ELR (cell line): ENCODE results near the gene PROSER3.
"Not testable (repeated sequence)": the region's sequence is repeated elsewhere in the genome, so short reads cannot be mapped to it uniquely, and the experiment has no call there.

Experiments
- DNase-seq: peaks from one replicate; pipeline ENCODE4 v3.0.0-alpha.2; 2015; ENCODE audit warnings: low read depth

PROSER3 gene

DNA sequence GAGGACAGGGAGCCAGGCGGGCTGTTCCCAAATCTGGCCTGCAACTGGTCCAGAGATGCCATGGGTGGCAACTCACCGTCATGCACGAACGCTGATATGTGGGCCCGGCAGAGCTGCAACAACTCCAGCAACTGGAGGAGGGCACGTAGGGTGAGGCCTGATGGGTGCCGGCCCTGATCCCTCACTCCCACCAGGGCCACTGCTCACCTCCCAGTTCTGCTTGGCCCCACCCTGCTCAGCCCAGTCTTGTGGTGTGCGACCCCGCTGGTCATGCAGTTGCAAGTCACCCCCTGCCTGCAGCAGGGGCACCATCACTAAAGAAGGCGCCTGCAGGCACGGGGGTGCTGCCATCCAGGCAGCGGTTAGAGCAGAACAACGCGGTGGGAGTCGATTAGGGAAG, 34.3 kb downstream of the PROSER3 start:
- no peak for DNase-seq

GRCh38 chr19:35792888-35793287, 34.9 kb downstream of the PROSER3 start:
- no peak for DNase-seq

DNA sequence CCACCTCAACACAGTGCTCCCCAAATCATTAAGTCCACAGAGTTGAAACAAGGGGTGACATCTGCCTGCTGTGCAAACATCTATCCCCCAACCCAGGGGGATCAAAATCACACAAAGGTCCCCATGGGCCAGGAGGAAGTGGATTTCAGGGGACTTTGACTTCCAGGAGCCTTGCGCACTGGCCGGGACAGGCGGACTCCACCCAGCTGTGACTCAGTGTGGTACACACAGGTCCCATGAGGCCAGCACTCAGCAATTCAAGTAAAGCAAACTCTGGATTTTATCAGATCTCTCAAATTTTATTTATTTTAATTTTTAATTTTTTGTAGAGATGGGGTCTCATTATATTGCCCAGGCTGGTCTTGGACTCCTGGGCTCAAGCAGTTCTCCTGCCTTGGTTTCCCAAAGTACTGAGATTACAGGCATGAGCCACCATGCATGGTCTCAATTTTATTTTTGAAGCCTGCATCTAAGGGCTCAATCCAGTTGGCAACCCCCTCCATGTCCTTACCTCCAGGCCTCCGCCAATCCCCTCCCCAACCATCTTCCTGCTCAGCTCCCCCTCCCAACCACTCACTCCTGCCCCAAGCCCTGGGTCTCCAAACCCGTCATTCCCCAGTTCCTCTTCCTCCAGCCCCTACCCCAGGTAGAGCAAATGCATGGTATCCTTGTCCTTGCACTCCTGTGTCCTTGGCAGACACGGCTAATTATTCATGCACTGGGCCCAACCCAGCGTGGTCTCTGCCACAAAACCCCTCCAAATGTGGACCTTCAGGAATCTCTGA, 35.6 kb downstream of the PROSER3 start:
- DNase-seq, result peak; percentile 34

DNA sequence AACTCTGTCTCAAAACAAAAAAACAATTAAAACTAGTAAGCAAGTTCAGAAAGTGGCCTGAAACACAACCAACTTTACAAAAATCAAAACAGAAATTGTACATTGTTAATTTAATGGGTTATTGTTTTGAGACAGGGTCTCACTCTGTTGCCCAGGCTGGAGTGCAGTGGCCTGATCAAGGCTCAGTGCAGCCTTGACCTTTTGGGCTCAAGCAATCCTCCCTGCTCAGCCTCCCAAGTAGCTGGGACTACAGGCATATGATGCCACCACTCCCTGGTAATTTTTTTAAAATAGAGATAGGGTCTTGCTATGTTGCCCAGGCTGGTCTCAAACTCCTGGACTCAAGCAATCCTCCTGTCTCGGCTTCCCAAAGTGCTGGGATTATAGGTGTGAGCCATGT, 37.6 kb downstream of the PROSER3 start:
- DNase-seq, result not testable (repeated sequence)

GRCh38 chr19:35796645-35797542, 38.9 kb downstream of the PROSER3 start:
- DNase-seq, result no peak

DNA sequence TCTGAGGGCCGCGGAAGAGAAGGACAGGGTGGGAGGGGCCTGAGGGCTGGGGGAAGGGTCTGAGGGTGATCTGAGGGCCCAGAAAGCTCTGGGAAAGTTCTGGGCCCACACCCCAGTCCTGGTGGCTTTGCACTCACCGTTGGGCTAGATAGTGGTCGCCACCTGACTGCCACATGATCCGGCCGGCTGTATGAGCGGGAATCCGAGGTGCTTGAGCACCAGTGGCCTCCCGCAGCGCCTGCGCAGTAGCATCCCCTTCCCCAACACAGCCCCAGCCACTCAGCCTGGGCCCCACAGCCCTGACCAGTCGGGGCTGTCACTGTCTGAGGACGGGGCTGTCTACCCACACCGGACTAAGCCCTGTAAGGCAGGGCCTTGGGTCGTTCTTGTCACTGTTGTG, 39.7 kb downstream of the PROSER3 start:
- DNase-seq, result no peak

DNA sequence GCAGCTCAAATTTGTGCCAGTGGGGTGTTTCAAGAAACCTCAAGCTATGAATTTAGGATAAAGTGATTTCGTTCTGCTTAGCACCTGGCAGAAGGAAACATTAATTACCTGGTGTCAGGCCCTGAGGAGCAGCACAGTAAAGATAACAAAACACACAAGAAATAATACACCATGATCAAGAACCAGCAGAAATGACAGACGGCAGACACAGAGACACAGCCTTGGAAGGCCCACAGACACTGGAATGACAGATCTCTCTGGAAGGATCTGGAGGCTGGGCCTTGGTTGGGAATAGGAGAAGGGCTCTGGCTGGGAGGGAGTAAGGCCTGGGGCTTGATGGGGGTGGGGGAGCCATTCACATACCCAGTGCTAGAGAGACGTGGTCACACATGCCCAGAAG, 43.9 kb downstream of the PROSER3 start:
- no peak for DNase-seq

DNA sequence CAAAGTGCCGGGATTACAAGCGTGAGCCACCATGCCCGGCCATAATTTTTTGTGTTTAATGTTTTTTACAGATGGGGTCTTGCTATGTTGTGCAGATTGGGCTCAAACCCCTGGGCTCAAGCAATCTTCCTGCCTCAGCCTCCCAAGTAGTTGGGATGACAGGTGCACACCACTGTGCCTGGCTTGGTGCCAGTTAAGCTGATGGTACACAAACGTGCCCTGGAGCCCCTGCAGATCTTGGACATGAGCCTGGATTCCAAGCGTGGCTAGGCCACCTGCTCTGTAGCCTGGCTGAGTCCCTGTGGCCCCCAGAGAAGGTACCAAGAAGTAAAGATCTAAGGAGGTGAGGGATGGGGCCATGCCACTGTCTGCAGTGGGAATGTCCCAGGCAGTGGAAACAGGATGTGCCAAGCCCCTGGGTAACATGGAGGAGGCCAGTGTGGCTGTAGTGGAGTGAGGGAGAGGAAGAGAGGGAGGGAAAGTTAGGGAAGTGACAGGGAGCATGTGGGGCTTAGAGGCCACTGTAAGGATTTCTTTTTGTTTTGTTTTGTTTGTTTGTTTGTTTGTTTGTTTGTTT, 47.6 kb downstream of the PROSER3 start:
- no peak for DNase-seq

DNA sequence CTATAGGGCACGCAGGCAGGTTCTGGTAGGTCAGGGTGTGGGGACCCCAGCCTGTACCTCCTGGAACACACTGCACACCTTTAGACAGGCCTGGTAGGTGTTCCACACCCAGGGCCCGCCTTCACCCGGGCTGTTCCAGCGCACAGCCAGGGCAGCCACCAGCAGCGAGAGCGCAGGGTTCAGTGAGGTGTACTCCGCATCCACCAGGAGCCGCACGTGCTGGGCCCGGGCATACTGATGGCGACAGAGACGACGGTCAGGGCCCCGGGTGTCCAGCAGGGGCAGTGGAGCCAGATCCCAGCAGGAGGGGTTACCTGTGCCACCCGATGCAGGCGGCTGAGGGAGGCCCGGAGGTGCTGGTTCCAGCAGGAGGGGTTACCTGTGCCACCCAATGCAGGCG, 48.6 kb downstream of the PROSER3 start:
- DNase-seq, result no peak

- no peak for DNase-seq
Observed at GRCh38 chr19:35807633-35808032, 49.7 kb downstream of the PROSER3 start.

DNA sequence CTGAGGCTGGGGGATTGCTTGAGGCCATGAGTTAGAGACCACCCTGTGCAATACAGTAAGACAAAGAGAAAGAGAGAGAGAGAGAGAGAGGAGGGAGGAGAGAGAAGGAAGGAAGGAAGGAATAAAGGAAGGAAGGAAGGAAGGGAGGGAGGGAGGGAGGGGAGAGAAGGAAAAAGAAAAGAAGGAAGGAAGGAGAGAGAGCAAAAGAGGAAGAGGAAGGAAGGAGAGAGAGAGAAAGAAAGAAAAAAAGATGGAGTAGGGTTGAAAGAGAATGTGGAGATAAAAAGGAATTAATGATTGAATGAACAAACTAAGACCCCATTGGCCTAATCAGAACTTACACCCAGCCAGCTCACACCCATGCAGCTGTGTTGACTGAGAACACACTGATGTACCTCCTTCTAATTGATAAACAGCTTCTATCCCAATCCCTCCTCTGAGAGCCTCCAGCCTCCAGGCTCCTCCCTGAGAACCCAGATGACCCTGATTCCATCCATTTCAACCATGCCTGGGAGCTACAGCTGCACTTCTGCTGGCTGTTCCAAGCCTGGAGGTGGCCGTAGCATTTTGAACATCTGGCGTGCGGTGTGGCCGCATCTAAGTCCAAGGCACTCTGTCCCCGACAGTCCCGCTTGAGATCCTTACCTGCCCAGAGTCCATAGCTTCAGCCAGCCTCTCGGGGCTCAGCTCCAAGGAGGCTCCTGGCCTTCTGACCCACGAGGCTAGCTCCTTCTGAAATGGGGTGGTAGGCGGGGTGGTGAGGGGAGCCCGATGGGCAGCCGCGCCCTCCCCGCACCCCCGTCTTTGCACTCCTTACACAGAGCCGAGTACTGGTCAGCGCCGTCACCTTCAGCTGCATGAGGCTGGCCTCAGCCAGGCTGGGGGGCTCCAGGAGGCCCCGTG, 53.6 kb downstream of the PROSER3 start:
- no peak for DNase-seq

- DNase-seq, result no peak
Observed at GRCh38 chr19:35812220-35813042, 54.5 kb downstream of the PROSER3 start, which contains the start of gene PRODH2. PRODH2 (minus strand) TSS chr19:35812845; CDS start chr19:35812805, 40 bp downstream.

- no peak for DNase-seq
Observed at GRCh38 chr19:35813043-35813890, 55.3 kb downstream of the PROSER3 start.

DNA sequence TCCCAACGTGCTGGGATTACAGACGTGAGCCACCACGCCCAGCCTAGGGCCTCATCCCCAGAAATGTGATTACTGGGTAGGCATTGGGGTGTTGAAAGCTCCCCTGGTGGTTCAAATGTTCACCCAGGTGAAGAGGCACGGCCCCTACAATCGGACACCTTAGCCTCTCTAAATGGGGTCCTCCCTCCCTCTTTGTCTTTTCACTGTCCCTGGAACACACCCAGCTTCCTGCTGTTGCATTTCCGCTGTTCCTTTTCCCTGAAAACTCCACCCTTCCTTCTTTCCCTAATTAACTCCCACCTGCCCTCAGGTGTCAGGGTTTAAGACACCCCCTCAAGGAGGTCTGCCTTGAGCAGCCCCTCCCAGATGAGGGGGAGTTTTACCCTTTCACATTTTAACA, 58.3 kb downstream of the PROSER3 start:
- no peak for DNase-seq

- DNase-seq, result no peak
Observed at GRCh38 chr19:35816846-35817245, 58.9 kb downstream of the PROSER3 start.

- no peak for DNase-seq
Observed at GRCh38 chr19:35818445-35818844, 60.5 kb downstream of the PROSER3 start.
